HCT116 (cell line): ENCODE results near the gene DCUN1D1. TPM values are rescaled to one million over a fixed set of nuclear protein-coding genes. Genes with fewer than 3 reads are reported as not detected.

Source experiments
- ATAC-seq: fragments of 200-7000 bp; cut with Tn5 transposase; 2 replicates; pipeline ENCODE4 v1.9.1; 2020; ENCODE audit warnings: mild to moderate bottlenecking, moderate library complexity
- BruUV-seq: library from RNA; stranded (reverse); fragments of 400-500 nt; replicated peaks from 2 replicates; lab custom pipeline; 2021; lab: Mats Ljungman, UMichigan
- CTCF ChIA-PET: fragments of 300-600 bp; sonication (Branson Sonifier 250); formaldehyde crosslinking; loops from one replicate; lab custom pipeline; 2021; ENCODE audit warnings: antibody characterized with exemption; lab: Charles Lee
- POLR2A ChIA-PET: fragments of 300-600, 350-600 bp; sonication (Branson Sonifier 250); formaldehyde crosslinking; loops from one replicate; lab custom pipeline; 2021; ENCODE audit warnings: antibody characterized with exemption; lab: Charles Lee
- RAD21 ChIA-PET, 2 experiments: fragments of 300-600 bp; sonication (Branson Sonifier 250); formaldehyde crosslinking; loops; one replicate each; lab custom pipeline; 2023; ENCODE audit warnings: low total read pairs in 2 of 2; ENCODE audit not compliant: uncharacterized antibody in 2 of 2, unreplicated experiment in 2 of 2, low non-redundant PET in 1 of 2; lab: Charles Lee
- DNase-seq: peaks from one replicate; pipeline ENCODE4 v3.0.0-alpha.2; 2010; ENCODE audit warnings: low read depth, low spot score
- H2AFZ ChIP-seq: fragments of 200-600 bp; shearing (Covaris generic), sonication (generic); 2 replicates; pipeline ENCODE4 v1.6.1; 2017; ENCODE audit warnings: low read depth, mixed run types, mixed read lengths, antibody characterized with exemption, low read length; ENCODE audit not compliant: poor library complexity, severe bottlenecking
- H3K27ac ChIP-seq: 2 replicates; pipeline ENCODE4 v1.5.1; 2012; ENCODE audit warnings: low read depth, low read length
- H3K27me3 ChIP-seq: fragments of 200-600 bp; sonication (generic); 2 replicates; pipeline ENCODE4 v1.6.1; 2016; ENCODE audit warnings: mixed run types, low read length, mixed read lengths; ENCODE audit not compliant: insufficient read depth
- H3K36me3 ChIP-seq, 2 experiments: fragments of 200-500 bp in 1 of 2; fragments of 200-600 bp in 1 of 2; sonication (Bioruptor generic) in 1 of 2; sonication (generic) in 1 of 2; 2 replicates each; pipeline versions ENCODE4 v1.5.1 to v1.6.1; 2014 to 2016; ENCODE audit warnings: low read length in 2 of 2, inconsistent platforms in 1 of 2, mixed read lengths in 1 of 2, mixed run types in 1 of 2; ENCODE audit not compliant: insufficient read depth in 2 of 2, control insufficient read depth in 1 of 2
- H3K4me1 ChIP-seq, 2 experiments: fragments of 200-600 bp in 1 of 2; sonication (generic) in 1 of 2; 2 replicates each; pipeline versions ENCODE4 v1.5.1 to v1.6.1; 2012 to 2017; ENCODE audit warnings: low read length in 2 of 2, inconsistent platforms in 1 of 2, mild to moderate bottlenecking in 1 of 2, mixed read lengths in 1 of 2, mixed run types in 1 of 2, moderate library complexity in 1 of 2; ENCODE audit not compliant: insufficient read depth in 2 of 2, control insufficient read depth in 1 of 2
- H3K4me2 ChIP-seq: fragments of 200-600 bp; sonication (generic); 2 replicates; pipeline ENCODE4 v1.6.1; 2017; ENCODE audit warnings: mixed run types, low read length, mixed read lengths
- H3K4me3 ChIP-seq, 2 experiments: fragments of 200-600 bp in 1 of 2; sonication (generic) in 1 of 2; replicated peaks in 1 of 2; 2 replicates each; pipeline ENCODE4 v1.5.1; 2011 to 2016; ENCODE audit warnings: low read length in 2 of 2, control low read depth in 1 of 2, low read depth in 1 of 2, mild to moderate bottlenecking in 1 of 2, mixed read lengths in 1 of 2, mixed run types in 1 of 2
- H3K79me2 ChIP-seq: fragments of 200-600 bp; sonication (generic); 2 replicates; pipeline ENCODE4 v1.6.1; 2017; ENCODE audit warnings: mild to moderate bottlenecking, mixed run types, low read length, moderate library complexity, mixed read lengths; ENCODE audit not compliant: insufficient read depth
- H3K9ac ChIP-seq: fragments of 200-600 bp; sonication (generic); 2 replicates; pipeline ENCODE4 v1.6.1; 2016; ENCODE audit warnings: low read length, mixed read lengths
- H3K9me2 ChIP-seq: fragments of 200-600 bp; sonication (generic), shearing (Covaris generic); 2 replicates; pipeline ENCODE4 v1.6.1; 2017; ENCODE audit warnings: mixed run types, mild to moderate bottlenecking, moderate library complexity; ENCODE audit not compliant: insufficient read depth
- H3K9me3 ChIP-seq, 2 experiments: fragments of 200-500 bp in 1 of 2; fragments of 200-600 bp in 1 of 2; sonication (Bioruptor generic) in 1 of 2; sonication (generic) in 1 of 2; 2 replicates each; pipeline ENCODE4 v1.6.1; 2014 to 2017; ENCODE audit warnings: low read length in 2 of 2, mixed read lengths in 2 of 2, inconsistent platforms in 1 of 2, low read depth in 1 of 2, mild to moderate bottlenecking in 1 of 2, mixed run types in 1 of 2, moderate library complexity in 1 of 2; ENCODE audit not compliant: control insufficient read depth in 1 of 2, insufficient read depth in 1 of 2
- H4K20me1 ChIP-seq: fragments of 200-600 bp; sonication (generic), shearing (Covaris generic); 2 replicates; pipeline ENCODE4 v1.6.1; 2017; ENCODE audit warnings: mixed run types, mild to moderate bottlenecking, moderate library complexity; ENCODE audit not compliant: insufficient read depth
- CBX3 ChIP-seq: IDR thresholded peaks from 2 replicates; pipeline ENCODE4 v1.6.1; 2012; ENCODE audit warnings: low read depth
- CEBPB ChIP-seq: IDR thresholded peaks from 2 replicates; pipeline ENCODE4 v1.6.1; 2012; ENCODE audit warnings: low read depth
- ELF1 ChIP-seq: IDR thresholded peaks from 2 replicates; pipeline ENCODE4 v1.6.1; 2012; ENCODE audit warnings: low read depth, borderline replicate concordance
- FOSL1 ChIP-seq: IDR thresholded peaks from 2 replicates; pipeline ENCODE4 v1.6.1; 2012; ENCODE audit warnings: low read depth
- RAD21 ChIP-seq: IDR thresholded peaks from 2 replicates; pipeline ENCODE4 v1.6.1; 2012; ENCODE audit warnings: low read depth, mild to moderate bottlenecking
- TCF7L2 ChIP-seq: IDR thresholded peaks from 2 replicates; pipeline ENCODE4 v1.7.0; 2011; ENCODE audit warnings: borderline replicate concordance, inconsistent platforms; ENCODE audit not compliant: insufficient read depth, insufficient read length; ENCODE audit errors: extremely low read depth
- YY1 ChIP-seq: IDR thresholded peaks from 2 replicates; pipeline ENCODE4 v1.6.1; 2011; ENCODE audit warnings: low read length, low read depth, moderate library complexity, mild to moderate bottlenecking; ENCODE audit not compliant: insufficient replicate concordance; ENCODE audit errors: extremely low read depth
- ZNF274 ChIP-seq: fragments of 200-500 bp; sonication (Bioruptor generic); IDR thresholded peaks from 2 replicates; pipeline ENCODE4 v1.6.1; 2014; ENCODE audit warnings: mild to moderate bottlenecking, low read depth, low read length, inconsistent platforms
- intact Hi-C: fragments of 100-400 bp; cut with micrococcal nuclease; formaldehyde crosslinking; loops from 2 replicates; pipeline ENCODE4 v1.10.0; 2022
- total RNA-seq: library from RNA; stranded (reverse); gene quantifications from one replicate; pipeline ENCODE4 v1.2.1, GENCODE V29; 2021; ENCODE audit not compliant: unreplicated experiment
- TF ChIP-seq, protein P1 (sequence below), 3 experiments: fragments of 200-600 bp in 1 of 3; sonication (generic) in 1 of 3; IDR thresholded peaks in 2 of 3; conservative IDR thresholded peaks in 1 of 3; 2 replicates each; pipeline ENCODE4 v1.5.1; 2012 to 2017; ENCODE audit warnings: low read depth in 2 of 3, low read length in 2 of 3, antibody characterized with exemption in 1 of 3, borderline replicate concordance in 1 of 3, control low read depth in 1 of 3, mild to moderate bottlenecking in 1 of 3, mixed read lengths in 1 of 3, mixed run types in 1 of 3, moderate library complexity in 1 of 3; ENCODE audit not compliant: insufficient read depth in 1 of 3

DCUN1D1 gene
- total RNA-seq, 1 experiment from 2014 or later: 46.9 TPM

GRCh38 chr3:182904164-182904563 lies 76.2 kb downstream of the DCUN1D1 start:
- Histone ChIP-seq H3K4me3 (no peak overlapping the region), H2AFZ (no peak overlapping the region), H3K36me3 (no peaks in the 10 kb centered on the region), H3K27me3 (no peaks in the 10 kb centered on the region), H3K4me1 (peaks cover 0 to 2% of the 10 kb centered on the region in 2 experiments; a peak in 1 of 4 replicates), H4K20me1 (no peaks in the 10 kb centered on the region), H3K27ac (no peak overlapping the region), H3K9ac (no peak overlapping the region), H3K9me3 (no peaks in the 10 kb centered on the region), H3K4me2 (no peak overlapping the region), H3K79me2 (no peaks in the 10 kb centered on the region), H3K9me2 (no peaks in the 10 kb centered on the region)
- POLR2A ChIA-PET: no interaction called here
- TF ChIP-seq RAD21 (no peak), CBX3 (no peak), FOSL1 (no peak), ZNF274 (no peak), CEBPB (no peak), TCF7L2 (no peak)
- TF ChIP-seq, protein P1, sequence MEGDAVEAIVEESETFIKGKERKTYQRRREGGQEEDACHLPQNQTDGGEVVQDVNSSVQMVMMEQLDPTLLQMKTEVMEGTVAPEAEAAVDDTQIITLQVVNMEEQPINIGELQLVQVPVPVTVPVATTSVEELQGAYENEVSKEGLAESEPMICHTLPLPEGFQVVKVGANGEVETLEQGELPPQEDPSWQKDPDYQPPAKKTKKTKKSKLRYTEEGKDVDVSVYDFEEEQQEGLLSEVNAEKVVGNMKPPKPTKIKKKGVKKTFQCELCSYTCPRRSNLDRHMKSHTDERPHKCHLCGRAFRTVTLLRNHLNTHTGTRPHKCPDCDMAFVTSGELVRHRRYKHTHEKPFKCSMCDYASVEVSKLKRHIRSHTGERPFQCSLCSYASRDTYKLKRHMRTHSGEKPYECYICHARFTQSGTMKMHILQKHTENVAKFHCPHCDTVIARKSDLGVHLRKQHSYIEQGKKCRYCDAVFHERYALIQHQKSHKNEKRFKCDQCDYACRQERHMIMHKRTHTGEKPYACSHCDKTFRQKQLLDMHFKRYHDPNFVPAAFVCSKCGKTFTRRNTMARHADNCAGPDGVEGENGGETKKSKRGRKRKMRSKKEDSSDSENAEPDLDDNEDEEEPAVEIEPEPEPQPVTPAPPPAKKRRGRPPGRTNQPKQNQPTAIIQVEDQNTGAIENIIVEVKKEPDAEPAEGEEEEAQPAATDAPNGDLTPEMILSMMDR (IDR thresholded peaks at IDR 0.05 in 2 of 3, conservative IDR thresholded peaks at IDR 0.05 in 1 of 3; ENCODE audit: borderline replicate concordance in 1 of 3, insufficient read depth in 1 of 3, low read depth in 2 of 3, low read length in 2 of 3): peak in 2 of 3 experiments; percentile 31 to 40; a peak in 2 of 6 replicates
- CTCF ChIA-PET: interaction anchor here (2.5 kb wide), 2 partner anchors 12 to 190 kb away, joined by 8 to 9 read pairs; no protein-coding TSS in a partner anchor
- RAD21 ChIA-PET: no interaction called here
- no peak for ATAC-seq
- intact Hi-C loops: loop anchor here (10.0 kb wide), 1 partner anchor 481 kb away; no protein-coding TSS in a partner anchor
- no TSS peak for BruUV-seq
- DNase-seq: no peak

DNA sequence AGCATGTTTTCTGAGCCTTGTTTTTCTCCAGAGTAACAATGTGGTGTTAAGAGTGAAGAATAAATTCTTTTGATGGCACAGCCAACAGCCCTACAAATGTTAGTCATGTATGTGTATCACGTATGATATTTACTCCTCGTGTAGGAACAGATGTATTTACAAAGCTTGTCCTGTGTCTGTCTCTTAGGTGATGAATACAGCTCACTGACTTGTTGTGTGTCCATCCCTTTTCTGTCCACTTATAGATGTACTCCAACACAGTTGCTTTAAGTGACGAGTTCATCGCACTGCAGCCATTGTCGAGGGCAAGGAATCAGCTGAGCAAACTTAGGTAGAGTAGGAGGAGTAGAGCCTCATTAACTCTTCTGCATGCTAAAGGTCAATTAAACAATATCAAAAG lies 78.1 kb downstream of the DCUN1D1 start:
- RAD21 ChIA-PET: no interaction called here
- DNase-seq (no peak), ATAC-seq (no peak)
- no peaks in the 10 kb centered on the region for H3K27me3 ChIP-seq
- no peak overlapping the region for H3K4me3 ChIP-seq
- POLR2A ChIA-PET: no interaction called here
- no peaks in the 10 kb centered on the region for H3K4me1 ChIP-seq
- no peak overlapping the region for H2AFZ ChIP-seq
- no peaks in the 10 kb centered on the region for H3K9me3 ChIP-seq
- no peaks in the 10 kb centered on the region for H3K9me2 ChIP-seq
- TF ChIP-seq ELF1: no peak
- no peak for TF ChIP-seq YY1
- TF ChIP-seq RAD21: no peak
- TF ChIP-seq, all 23 proteins: peak for 0
- Histone ChIP-seq H3K4me2 (no peak overlapping the region), H3K36me3 (0 out of 4 replicates have a peak, but pooled peaks cover 0 to 4% of the 10 kb centered on the region in 2 experiments), H3K27ac (no peak overlapping the region), H3K79me2 (no peaks in the 10 kb centered on the region), H4K20me1 (no peaks in the 10 kb centered on the region), H3K9ac (no peak overlapping the region)
- intact Hi-C loops: loop anchor here (10.0 kb wide), 1 partner anchor 483 kb away; no protein-coding TSS in a partner anchor
- CTCF ChIA-PET: no interaction called here
- BruUV-seq: no TSS peak
